ENCODE measurements around the gene RHOBTB3. TPM values are rescaled to one million over a fixed set of nuclear protein-coding genes. Genes with fewer than 3 reads are reported as not detected.

Gene RHOBTB3
- total and polyA plus RNA-seq, 3 experiments from 2014 or later = 0.33 to 2.4 (median 0.48) TPM

DNA sequence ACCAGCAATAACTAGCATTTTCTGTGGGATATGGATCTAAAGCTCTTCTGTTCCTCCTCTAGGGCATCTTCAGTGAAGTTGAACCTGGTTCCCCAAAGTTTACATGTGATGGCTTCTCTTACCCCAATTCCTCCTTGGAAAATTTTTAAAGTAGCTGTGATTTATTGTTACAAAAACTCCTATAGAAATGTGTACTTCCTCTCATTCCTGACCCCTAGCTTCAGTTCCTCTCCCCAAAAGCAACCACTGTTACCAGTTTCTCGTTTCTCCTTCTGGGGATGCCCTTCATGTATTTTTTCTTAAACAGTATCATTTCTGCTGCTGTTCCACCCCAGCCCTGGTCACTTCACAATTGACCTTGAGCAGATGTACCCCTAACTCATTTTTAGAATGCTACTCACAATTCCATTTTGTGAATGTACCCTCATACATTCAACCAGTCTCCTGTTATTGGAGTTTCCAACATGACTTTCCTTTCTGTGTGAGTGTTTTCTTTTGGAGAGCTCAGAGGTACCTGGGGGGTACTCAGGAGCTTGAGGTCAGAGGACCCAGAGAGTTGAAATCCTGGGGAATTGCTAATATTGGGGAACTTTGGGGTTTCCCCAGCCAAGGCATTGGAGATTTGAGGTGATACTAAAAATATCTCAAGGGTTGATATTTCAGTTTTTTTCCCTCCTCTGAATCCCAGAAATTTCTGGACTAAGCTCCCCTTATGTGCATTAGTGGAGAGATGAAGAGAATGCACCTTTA lies 110.0 kb downstream of the RHOBTB3 start:
- Histone ChIP-seq H3K27me3 (ENCODE audit: insufficient read depth, low read length, poor library complexity, severe bottlenecking) (no peaks in the 10 kb centered on the region), H3K4me3 (ENCODE audit: low read length) (no peak overlapping the region), H3K36me3 (ENCODE audit: insufficient read depth, low read length) (no peaks in the 10 kb centered on the region), H3K9me3 (ENCODE audit: low read length) (no peaks in the 10 kb centered on the region), H3K27ac (ENCODE audit: low read depth, low read length) (no peak overlapping the region), H3K4me1 (ENCODE audit: insufficient read depth, low read length) (peaks cover 19% of the 10 kb centered on the region)
- DNase-seq = no peak
- CTCF ChIA-PET = interaction anchor here (0.7 to 8.7 kb wide), 5 partner anchors 9 to 177 kb away, joined by 3 to 105 read pairs (median 5); partner anchors contain the start of gene GLRX
- H3K4me1 Mint-ChIP-seq = peaks cover 19 to 28% (median 22%) of the 10 kb centered on the region in 3 donors
- H3K4me3 Mint-ChIP-seq = no peak overlapping the region
- POLR2A ChIA-PET = interaction anchor here (0.7 kb wide), 2 partner anchors 20 to 93 kb away, joined by 3 to 9 read pairs; no protein-coding TSS in a partner anchor
- H3K27ac Mint-ChIP-seq = no peak overlapping the region
- H3K36me3 Mint-ChIP-seq = no peaks in the 10 kb centered on the region
- H3K9me3 Mint-ChIP-seq = no peaks in the 10 kb centered on the region
- no peaks in the 10 kb centered on the region for H3K27me3 Mint-ChIP-seq

DNA sequence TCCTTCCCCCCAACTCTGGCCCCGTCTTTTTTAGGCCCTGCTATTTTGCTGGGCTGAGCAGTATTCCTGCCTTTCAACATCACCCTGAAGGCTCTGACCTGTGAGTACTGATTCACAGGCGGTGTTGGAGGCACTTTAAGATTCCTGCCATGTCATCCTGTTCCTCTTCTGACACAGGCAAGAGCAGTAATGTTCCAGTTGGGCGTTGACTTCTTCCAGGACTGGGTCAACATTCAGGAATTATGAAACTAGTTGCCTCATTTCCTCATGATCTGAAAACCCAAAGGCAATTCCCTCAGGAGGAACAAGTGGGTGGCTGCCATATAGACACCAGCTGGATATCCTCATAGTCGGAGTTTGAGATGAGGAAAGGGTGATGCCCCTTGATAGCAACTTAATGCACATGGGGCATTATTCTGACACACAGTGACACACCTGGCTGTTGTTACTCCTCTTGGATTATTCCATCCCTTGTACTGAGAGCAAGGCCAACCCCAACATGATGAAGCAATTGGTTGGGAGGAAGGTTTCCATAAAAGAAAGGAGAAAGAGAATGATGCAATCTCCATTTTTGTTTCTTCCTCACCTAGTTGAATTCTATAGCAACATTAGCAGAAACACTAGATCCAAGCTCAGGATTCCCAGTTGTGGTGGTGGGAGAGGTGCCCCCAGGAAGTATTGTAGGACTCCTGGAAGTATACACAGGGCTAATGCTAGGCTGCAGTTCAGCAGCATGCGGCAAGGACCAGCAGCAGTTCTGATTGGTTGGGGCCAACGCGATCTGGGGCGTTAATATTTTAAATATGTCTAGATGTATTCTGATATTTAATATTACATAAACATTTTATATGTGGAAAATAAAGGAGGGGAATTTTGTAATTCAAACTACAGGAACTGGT lies 111.0 kb downstream of the RHOBTB3 start:
- Histone ChIP-seq H3K36me3 (ENCODE audit: insufficient read depth, low read length) (no peaks in the 10 kb centered on the region), H3K4me1 (ENCODE audit: insufficient read depth, low read length) (peaks cover 10% of the 10 kb centered on the region), H3K27ac (ENCODE audit: low read depth, low read length) (no peak overlapping the region), H3K4me3 (ENCODE audit: low read length) (no peak overlapping the region), H3K9me3 (ENCODE audit: low read length) (no peaks in the 10 kb centered on the region), H3K27me3 (ENCODE audit: insufficient read depth, low read length, poor library complexity, severe bottlenecking) (no peaks in the 10 kb centered on the region)
- POLR2A ChIA-PET = interaction anchor here (0.6 kb wide), 1 partner anchor 87 kb away, joined by 3 read pairs; no protein-coding TSS in a partner anchor
- no peaks in the 10 kb centered on the region for H3K9me3 Mint-ChIP-seq
- CTCF ChIA-PET = interaction anchor here (1.3 to 8.7 kb wide), 3 partner anchors 10 to 61 kb away, joined by 5 to 105 read pairs (median 93); partner anchors contain the start of gene GLRX
- peaks cover 13 to 18% (median 16%) of the 10 kb centered on the region in 3 donors for H3K4me1 Mint-ChIP-seq
- no peaks in the 10 kb centered on the region for H3K27me3 Mint-ChIP-seq
- no peak for DNase-seq
- H3K4me3 Mint-ChIP-seq = peak overlapping the region in 1 of 7 donors; percentile 74
- peak overlapping the region in 4 of 8 donors; percentile 57 to 94 (median 82) for H3K27ac Mint-ChIP-seq
- no peaks in the 10 kb centered on the region for H3K36me3 Mint-ChIP-seq

DNA sequence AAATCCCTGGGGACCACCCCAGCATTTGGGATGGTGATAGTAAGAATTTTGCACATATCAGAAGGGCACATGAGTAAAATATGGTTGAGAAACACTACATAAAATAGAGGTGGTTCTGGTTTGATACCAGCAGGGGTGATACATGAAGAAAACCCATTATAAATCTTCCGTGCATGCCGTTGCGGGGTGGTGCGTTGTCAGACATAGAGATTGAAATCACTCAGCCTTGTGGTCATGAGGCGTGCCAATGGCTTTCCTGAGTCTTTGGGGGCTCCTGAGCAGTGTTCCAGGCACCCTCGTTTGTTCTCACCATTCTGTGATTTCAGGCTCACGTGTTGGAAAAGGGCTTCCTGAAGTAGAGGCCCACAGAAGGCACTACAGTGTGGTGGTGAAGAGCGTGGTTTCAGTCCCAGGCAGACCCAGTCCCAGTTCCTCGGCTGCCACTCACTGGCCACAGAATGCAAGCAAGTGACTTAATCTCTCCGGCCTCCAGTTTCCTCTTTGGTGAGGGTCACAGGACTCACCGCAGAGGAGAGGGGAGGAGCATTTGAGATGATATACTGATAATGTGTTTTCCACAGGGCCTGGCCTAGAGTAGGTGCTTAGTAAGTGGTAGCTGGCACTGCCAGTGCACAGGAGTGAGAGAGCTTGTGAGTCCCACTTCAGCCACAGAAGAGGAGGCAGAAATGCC lies 111.9 kb downstream of the RHOBTB3 start:
- H3K36me3 Mint-ChIP-seq = no peaks in the 10 kb centered on the region
- Histone ChIP-seq H3K4me3 (ENCODE audit: low read length) (no peak overlapping the region), H3K27ac (ENCODE audit: low read depth, low read length) (no peak overlapping the region), H3K27me3 (ENCODE audit: insufficient read depth, low read length, poor library complexity, severe bottlenecking) (no peaks in the 10 kb centered on the region), H3K9me3 (ENCODE audit: low read length) (no peaks in the 10 kb centered on the region), H3K36me3 (ENCODE audit: insufficient read depth, low read length) (no peaks in the 10 kb centered on the region), H3K4me1 (ENCODE audit: insufficient read depth, low read length) (peaks cover 10% of the 10 kb centered on the region)
- peaks cover 12 to 13% (median 13%) of the 10 kb centered on the region in 3 donors for H3K4me1 Mint-ChIP-seq
- no peaks in the 10 kb centered on the region for H3K9me3 Mint-ChIP-seq
- POLR2A ChIA-PET = interaction anchor here (0.9 to 1.4 kb wide), 2 partner anchors 26 to 34 kb away, joined by 3 to 7 read pairs; no protein-coding TSS in a partner anchor
- peak; percentile 29 to 61 (median 43) for DNase-seq
- peak overlapping the region; percentile 48 to 94 (median 86) for H3K27ac Mint-ChIP-seq
- CTCF ChIA-PET = interaction anchor here (0.7 to 14.4 kb wide), 10 partner anchors 11 to 197 kb away, joined by 3 to 278 read pairs (median 4); partner anchors contain the start of genes GLRX and RFESD
- no peaks in the 10 kb centered on the region for H3K27me3 Mint-ChIP-seq
- H3K4me3 Mint-ChIP-seq = peak overlapping the region; percentile 16 to 78 (median 50)

DNA sequence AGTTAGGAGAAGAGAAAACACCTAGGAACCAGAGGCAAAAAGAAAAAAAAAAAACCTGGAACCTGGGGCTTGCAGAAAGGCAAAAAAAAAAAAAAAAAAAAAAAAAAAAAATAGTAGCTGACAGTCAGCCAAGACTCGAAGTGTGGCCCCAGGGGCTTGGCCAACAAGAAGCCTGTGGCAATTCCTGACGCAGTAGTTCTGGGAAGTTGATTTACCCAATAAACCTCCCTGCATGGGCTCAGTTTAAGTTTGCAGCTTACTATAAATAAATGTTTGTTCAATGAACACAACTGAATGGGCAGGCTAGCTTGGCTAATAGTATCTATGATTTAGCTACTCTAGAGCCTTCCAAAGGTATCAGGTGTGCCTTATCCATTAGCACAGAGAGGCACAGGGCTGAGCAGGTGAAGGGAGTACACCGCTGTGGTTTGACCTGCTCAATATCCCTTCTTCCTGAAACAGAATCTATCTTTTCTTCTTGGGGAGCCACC lies 112.6 kb downstream of the RHOBTB3 start:
- no peaks in the 10 kb centered on the region for H3K27me3 ChIP-seq (ENCODE audit: insufficient read depth, low read length, poor library complexity, severe bottlenecking)
- Mint-ChIP-seq H3K9me3 (no peaks in the 10 kb centered on the region), H3K4me3 (no peak overlapping the region), H3K36me3 (no peaks in the 10 kb centered on the region), H3K27me3 (no peaks in the 10 kb centered on the region), H3K4me1 (peaks cover 12 to 13% (median 13%) of the 10 kb centered on the region in 3 donors), H3K27ac (peak overlapping the region in 4 of 8 donors; percentile 24 to 76 (median 46))
- no peaks in the 10 kb centered on the region for H3K9me3 ChIP-seq (ENCODE audit: low read length)
- DNase-seq = no peak
- no peak overlapping the region for H3K27ac ChIP-seq (ENCODE audit: low read depth, low read length)
- POLR2A ChIA-PET = interaction anchor here (0.6 to 1.4 kb wide), 5 partner anchors 26 to 221 kb away, joined by 3 to 7 read pairs (median 4); no protein-coding TSS in a partner anchor
- CTCF ChIA-PET = interaction anchor here (0.7 to 14.4 kb wide), 11 partner anchors 12 to 198 kb away, joined by 3 to 278 read pairs (median 5); partner anchors contain the start of genes GLRX and RFESD
- H3K36me3 ChIP-seq (ENCODE audit: insufficient read depth, low read length) = no peaks in the 10 kb centered on the region
- no peak overlapping the region for H3K4me3 ChIP-seq (ENCODE audit: low read length)
- H3K4me1 ChIP-seq (ENCODE audit: insufficient read depth, low read length) = peaks cover 10% of the 10 kb centered on the region

DNA sequence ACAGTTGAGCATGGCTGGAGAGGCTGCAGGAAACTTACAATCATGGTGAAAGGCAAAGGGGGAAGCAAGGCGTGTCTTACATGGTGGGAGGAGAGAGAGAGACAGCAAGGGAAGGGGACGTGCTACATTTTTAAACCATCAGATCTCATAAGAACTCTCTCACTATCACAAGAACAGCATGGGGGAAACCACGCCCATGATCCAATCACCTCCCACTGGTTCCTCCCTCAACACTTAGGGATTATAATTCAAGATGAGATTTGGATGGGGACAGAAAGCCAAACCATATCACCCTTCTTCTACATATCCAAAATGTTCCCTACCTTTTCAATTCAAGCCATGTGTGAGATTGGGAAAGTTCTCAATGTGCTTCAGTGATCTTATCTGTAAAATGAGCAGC lies 114.3 kb downstream of the RHOBTB3 start:
- DNase-seq = no peak
- H3K27me3 ChIP-seq (ENCODE audit: insufficient read depth, low read length, poor library complexity, severe bottlenecking) = no peaks in the 10 kb centered on the region
- ChIA-PET POLR2A (no interaction called here), CTCF (interaction anchor here (2.1 to 14.4 kb wide), 3 partner anchors 9 to 181 kb away, joined by 6 to 278 read pairs (median 17); no protein-coding TSS in a partner anchor)
- Mint-ChIP-seq H3K36me3 (no peaks in the 10 kb centered on the region), H3K9me3 (no peaks in the 10 kb centered on the region), H3K4me1 (peaks cover 12 to 13% (median 13%) of the 10 kb centered on the region in 3 donors), H3K27me3 (no peaks in the 10 kb centered on the region), H3K4me3 (no peak overlapping the region), H3K27ac (peak overlapping the region in 2 of 8 donors; percentile 3 to 72)
- peaks cover 10% of the 10 kb centered on the region for H3K4me1 ChIP-seq (ENCODE audit: insufficient read depth, low read length)
- H3K36me3 ChIP-seq (ENCODE audit: insufficient read depth, low read length) = no peaks in the 10 kb centered on the region
- no peaks in the 10 kb centered on the region for H3K9me3 ChIP-seq (ENCODE audit: low read length)
- H3K4me3 ChIP-seq (ENCODE audit: low read length) = no peak overlapping the region
- H3K27ac ChIP-seq (ENCODE audit: low read depth, low read length) = no peak overlapping the region

Other genes starting within 250 kb of the RHOBTB3 start
- gene SKIC3, start 176.4 kb upstream of the RHOBTB3 start, total RNA-seq = 10 to 100 TPM; 65.2 to 65.7 TPM
- 40.2 TPM for gene SKIC3, start 176.4 kb upstream of the RHOBTB3 start, polyA plus RNA-seq
- 1 to 10 TPM; 4.3 to 5.7 TPM for gene ARSK, start 176.2 kb upstream of the RHOBTB3 start, total RNA-seq
- 9.6 TPM for gene ARSK, start 176.2 kb upstream of the RHOBTB3 start, polyA plus RNA-seq
- gene GPR150, start 111.2 kb upstream of the RHOBTB3 start, total RNA-seq = under 1 TPM; 0.18 to 0.26 TPM
- 2.8 TPM for gene GPR150, start 111.2 kb upstream of the RHOBTB3 start, polyA plus RNA-seq
- 1 to 10 TPM; 4.2 to 5.4 TPM for gene RFESD, start 84.6 kb upstream of the RHOBTB3 start, total RNA-seq
- 7.2 TPM for gene RFESD, start 84.6 kb upstream of the RHOBTB3 start, polyA plus RNA-seq
- not detected for gene SPATA9, start 48.3 kb upstream of the RHOBTB3 start, total RNA-seq
- gene SPATA9, start 48.3 kb upstream of the RHOBTB3 start, polyA plus RNA-seq = not detected
- 10 to 100 TPM; 22.2 to 25.0 TPM for gene GLRX, start 91.4 kb downstream of the RHOBTB3 start, total RNA-seq
- gene GLRX, start 91.4 kb downstream of the RHOBTB3 start, polyA plus RNA-seq = 240 TPM
- gene ELL2, start 230.5 kb downstream of the RHOBTB3 start, total RNA-seq = 10 to 100 TPM; 90.6 to 91.3 TPM
- 5.0 TPM for gene ELL2, start 230.5 kb downstream of the RHOBTB3 start, polyA plus RNA-seq

Measured in CD8-positive, alpha-beta memory T cell (primary cell).